Neural crest cell (in vitro differentiated cells): ENCODE measurements around the gene SLC44A2. TPM values are rescaled to one million over a fixed set of nuclear protein-coding genes. Genes with fewer than 3 reads are reported as not detected.

Experiments used
- DNase-seq: peaks from one replicate; pipeline ENCODE4 v3.0.0; 2021; ENCODE audit warnings: low read depth, mixed read lengths, low spot score
- H3K27ac Mint-ChIP-seq: one replicate; pipeline ENCODE4 v1.8.0; 2021; ENCODE audit warnings: mild to moderate bottlenecking, mixed read lengths; ENCODE audit not compliant: unreplicated experiment
- H3K27me3 Mint-ChIP-seq: 2 replicates; pipeline ENCODE4 v1.8.0; 2021; ENCODE audit warnings: low read depth, mild to moderate bottlenecking, mixed read lengths
- H3K36me3 Mint-ChIP-seq: 2 replicates; pipeline ENCODE4 v1.8.0; 2021; ENCODE audit warnings: low read depth, mild to moderate bottlenecking, mixed read lengths
- H3K4me1 Mint-ChIP-seq: 2 replicates; pipeline ENCODE4 v1.8.0; 2021; ENCODE audit warnings: mixed read lengths
- H3K4me3 Mint-ChIP-seq: one replicate; pipeline ENCODE4 v1.8.0; 2021; ENCODE audit warnings: mild to moderate bottlenecking, mixed read lengths
- H3K9me3 Mint-ChIP-seq: 2 replicates; pipeline ENCODE4 v1.8.0; 2021; ENCODE audit warnings: mixed read lengths
- total RNA-seq: library from RNA; stranded (reverse); gene quantifications from 2 replicates; pipeline ENCODE4 v1.2.1, GENCODE V29; 2021
- TF ChIP-seq, protein P1 (sequence below): fragments of 200-600 bp; sonication (generic); conservative IDR thresholded peaks from 2 replicates; pipeline ENCODE4 v1.5.0; 2021; ENCODE audit warnings: antibody characterized with exemption, mild to moderate bottlenecking

SLC44A2 gene
- total RNA-seq, 1 donor from 2014 or later = 99.5 TPM

DNA sequence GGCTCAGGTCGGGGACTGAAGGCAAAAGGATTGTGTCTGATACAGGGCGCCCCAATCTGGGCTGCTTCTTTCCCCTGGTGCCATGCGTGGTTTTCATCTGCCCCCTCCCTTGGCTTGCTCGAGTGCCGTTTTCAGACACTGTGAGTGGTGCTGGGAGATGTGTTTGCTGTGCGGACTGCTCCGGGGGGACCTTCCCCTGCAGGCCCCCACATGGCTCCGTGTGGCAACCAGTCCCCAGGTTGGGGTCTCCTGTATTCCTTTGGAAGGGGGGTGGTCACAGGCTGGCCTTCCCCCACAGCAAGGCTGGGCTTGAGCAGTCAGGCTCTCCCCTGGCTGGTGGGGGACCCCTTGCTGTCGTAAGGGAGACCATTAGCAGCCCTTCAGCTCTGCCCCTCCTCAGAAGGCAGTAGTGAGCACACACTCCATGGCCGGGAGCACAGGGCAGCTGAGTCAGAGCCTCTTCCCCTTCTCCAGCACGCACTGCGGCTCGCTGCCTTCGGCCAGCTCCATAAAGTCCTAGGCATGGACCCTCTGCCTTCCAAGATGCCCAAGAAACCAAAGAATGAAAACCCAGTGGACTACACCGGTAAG, 55.3 kb downstream of the SLC44A2 start:
- Mint-ChIP-seq H3K9me3 (no peaks in the 10 kb centered on the region), H3K27me3 (peaks cover 2% of the 10 kb centered on the region), H3K4me3 (no peak overlapping the region), H3K36me3 (peaks cover 18% of the 10 kb centered on the region), H3K4me1 (no peaks in the 10 kb centered on the region), H3K27ac (no peak overlapping the region)
- DNase-seq = no peak
- TF ChIP-seq, protein P1, sequence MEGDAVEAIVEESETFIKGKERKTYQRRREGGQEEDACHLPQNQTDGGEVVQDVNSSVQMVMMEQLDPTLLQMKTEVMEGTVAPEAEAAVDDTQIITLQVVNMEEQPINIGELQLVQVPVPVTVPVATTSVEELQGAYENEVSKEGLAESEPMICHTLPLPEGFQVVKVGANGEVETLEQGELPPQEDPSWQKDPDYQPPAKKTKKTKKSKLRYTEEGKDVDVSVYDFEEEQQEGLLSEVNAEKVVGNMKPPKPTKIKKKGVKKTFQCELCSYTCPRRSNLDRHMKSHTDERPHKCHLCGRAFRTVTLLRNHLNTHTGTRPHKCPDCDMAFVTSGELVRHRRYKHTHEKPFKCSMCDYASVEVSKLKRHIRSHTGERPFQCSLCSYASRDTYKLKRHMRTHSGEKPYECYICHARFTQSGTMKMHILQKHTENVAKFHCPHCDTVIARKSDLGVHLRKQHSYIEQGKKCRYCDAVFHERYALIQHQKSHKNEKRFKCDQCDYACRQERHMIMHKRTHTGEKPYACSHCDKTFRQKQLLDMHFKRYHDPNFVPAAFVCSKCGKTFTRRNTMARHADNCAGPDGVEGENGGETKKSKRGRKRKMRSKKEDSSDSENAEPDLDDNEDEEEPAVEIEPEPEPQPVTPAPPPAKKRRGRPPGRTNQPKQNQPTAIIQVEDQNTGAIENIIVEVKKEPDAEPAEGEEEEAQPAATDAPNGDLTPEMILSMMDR = no peak

DNA sequence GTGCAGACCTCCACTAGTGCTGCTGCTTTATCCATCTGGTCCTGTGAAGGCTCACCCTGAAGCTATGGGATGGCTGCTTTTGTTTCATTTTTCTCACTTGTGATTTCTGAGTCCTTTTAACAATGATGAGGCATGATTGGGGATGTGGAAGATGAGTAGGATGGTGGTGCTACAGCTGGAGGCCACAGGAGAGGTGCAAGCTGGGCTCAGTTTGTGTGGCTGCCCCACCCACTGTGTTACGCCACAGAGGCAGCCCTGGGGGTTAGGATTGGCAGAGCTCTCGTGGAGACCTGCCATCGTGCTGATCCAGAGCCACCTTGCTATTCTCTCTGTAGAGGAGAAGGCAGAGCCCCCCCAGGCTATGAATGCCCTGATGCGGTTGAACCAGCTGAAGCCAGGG, 56.3 kb downstream of the SLC44A2 start:
- H3K27ac Mint-ChIP-seq = no peak overlapping the region
- peaks cover 18% of the 10 kb centered on the region for H3K36me3 Mint-ChIP-seq
- no peaks in the 10 kb centered on the region for H3K9me3 Mint-ChIP-seq
- H3K27me3 Mint-ChIP-seq = peaks cover 2% of the 10 kb centered on the region
- TF ChIP-seq, protein P1 = no peak
- no peaks in the 10 kb centered on the region for H3K4me1 Mint-ChIP-seq
- no peak overlapping the region for H3K4me3 Mint-ChIP-seq
- no peak for DNase-seq

DNA sequence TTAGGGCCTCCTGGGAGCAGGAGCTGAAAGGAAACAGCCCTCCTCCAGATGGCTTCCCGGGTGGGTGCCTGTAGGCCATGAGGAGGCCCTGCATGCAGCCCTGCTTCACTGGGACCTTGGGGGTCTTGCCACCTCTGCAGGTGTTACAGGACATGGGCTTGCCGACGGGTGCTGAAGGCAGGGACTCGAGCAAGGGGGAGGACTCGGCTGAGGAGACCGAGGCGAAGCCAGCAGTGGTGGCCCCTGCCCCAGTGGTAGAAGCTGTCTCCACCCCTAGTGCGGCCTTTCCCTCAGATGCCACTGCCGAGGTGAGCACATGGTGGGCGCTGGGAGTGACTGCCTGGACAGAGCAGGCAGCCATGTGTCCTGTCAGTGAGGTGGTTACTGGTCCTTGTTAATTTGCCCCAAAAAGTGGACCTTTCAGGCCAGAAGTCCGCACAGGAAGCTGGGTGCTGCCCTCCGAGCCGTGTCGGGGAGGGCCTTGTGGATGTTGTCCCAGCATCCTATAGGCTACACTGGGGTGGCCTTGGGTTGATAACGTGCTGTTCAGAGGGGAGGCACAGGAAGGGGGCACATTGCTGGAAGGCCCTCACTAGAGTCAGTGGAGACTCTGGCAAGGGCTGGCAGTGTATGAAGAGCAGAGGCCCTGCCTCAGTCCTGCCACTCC, 57.2 kb downstream of the SLC44A2 start:
- Mint-ChIP-seq H3K27me3 (peaks cover 2% of the 10 kb centered on the region), H3K36me3 (peaks cover 15% of the 10 kb centered on the region), H3K4me3 (no peak overlapping the region), H3K4me1 (no peaks in the 10 kb centered on the region), H3K27ac (no peak overlapping the region), H3K9me3 (no peaks in the 10 kb centered on the region)
- TF ChIP-seq, protein P1 = no peak
- no peak for DNase-seq

DNA sequence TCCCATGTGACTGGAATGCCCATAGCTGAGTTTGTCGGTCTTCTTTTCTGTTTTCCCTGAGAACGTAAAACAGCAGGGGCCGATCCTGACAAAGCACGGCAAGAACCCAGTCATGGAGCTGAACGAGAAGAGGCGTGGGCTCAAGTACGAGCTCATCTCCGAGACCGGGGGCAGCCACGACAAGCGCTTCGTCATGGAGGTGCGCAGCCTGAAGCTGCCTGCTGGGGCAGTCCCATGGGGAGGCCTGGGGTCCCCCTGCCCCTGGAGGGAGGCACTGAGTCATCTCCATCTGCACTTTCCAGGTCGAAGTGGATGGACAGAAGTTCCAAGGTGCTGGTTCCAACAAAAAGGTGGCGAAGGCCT, 57.7 kb downstream of the SLC44A2 start:
- no peaks in the 10 kb centered on the region for H3K9me3 Mint-ChIP-seq
- H3K4me3 Mint-ChIP-seq = no peak overlapping the region
- no peak overlapping the region for H3K27ac Mint-ChIP-seq
- H3K36me3 Mint-ChIP-seq = peaks cover 15% of the 10 kb centered on the region
- no peak for DNase-seq
- no peaks in the 10 kb centered on the region for H3K4me1 Mint-ChIP-seq
- H3K27me3 Mint-ChIP-seq = peaks cover 2% of the 10 kb centered on the region
- TF ChIP-seq, protein P1 = no peak

DNA sequence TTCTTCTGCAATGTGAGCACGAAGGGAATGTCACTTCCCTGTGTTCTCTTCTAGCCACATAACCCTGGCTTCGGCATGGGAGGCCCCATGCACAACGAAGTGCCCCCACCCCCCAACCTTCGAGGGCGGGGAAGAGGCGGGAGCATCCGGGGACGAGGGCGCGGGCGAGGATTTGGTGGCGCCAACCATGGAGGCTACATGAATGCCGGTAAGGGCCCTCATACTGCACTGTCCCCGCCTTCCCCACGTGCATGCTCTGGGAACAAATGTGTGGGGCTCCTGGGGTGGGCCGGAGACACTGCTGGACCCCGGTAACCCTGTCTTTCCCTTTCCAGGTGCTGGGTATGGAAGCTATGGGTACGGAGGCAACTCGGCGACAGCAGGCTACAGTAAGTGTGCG, 58.2 kb downstream of the SLC44A2 start:
- H3K4me1 Mint-ChIP-seq = no peaks in the 10 kb centered on the region
- H3K27me3 Mint-ChIP-seq = peaks cover 2% of the 10 kb centered on the region
- H3K9me3 Mint-ChIP-seq = no peaks in the 10 kb centered on the region
- TF ChIP-seq, protein P1 = no peak
- no peak for DNase-seq
- H3K36me3 Mint-ChIP-seq = peaks cover 14% of the 10 kb centered on the region
- H3K4me3 Mint-ChIP-seq = no peak overlapping the region
- H3K27ac Mint-ChIP-seq = no peak overlapping the region
